CD4-positive, alpha-beta T cell (primary cell): Measurements from ENCODE around the gene PDGFC. TPM values are rescaled to one million over a fixed set of nuclear protein-coding genes. Genes with fewer than 3 reads are reported as not detected.

Experiments used
- ATAC-seq: fragments of 200-7000 bp; cut with Tn5 transposase; one replicate; pipeline ENCODE4 v1.10.0; 2022; ENCODE audit warnings: mild to moderate bottlenecking; ENCODE audit not compliant: poor library complexity
- CTCF ChIA-PET: fragments of 350-600 bp; sonication (Branson Sonifier 250); formaldehyde crosslinking; loops from one replicate; lab custom pipeline; 2021; ENCODE audit warnings: antibody characterized with exemption, inconsistent platforms; lab: Charles Lee
- POLR2A ChIA-PET: fragments of 350-600 bp; sonication (Branson Sonifier 250); formaldehyde crosslinking; loops from one replicate; lab custom pipeline; 2021; ENCODE audit warnings: antibody characterized with exemption, inconsistent platforms; lab: Charles Lee
- DNase-seq, 14 experiments: peaks; one replicate each; pipeline ENCODE4 v3.0.0-alpha.2; 2013 to 2020; ENCODE audit warnings: mixed read lengths in 2 of 14
- H3K27ac ChIP-seq, 2 donors: one replicate each; pipeline versions ENCODE4 v1.5.1 to v1.7.0; 2013; ENCODE audit warnings: low read length in 2 of 2, low read depth in 1 of 2, mild to moderate bottlenecking in 1 of 2
- H3K27me3 ChIP-seq, 2 experiments: 1 replicate in 1 of 2; 2 replicates in 1 of 2; pipeline versions ENCODE4 v1.6.1 to v1.7.0; 2013; ENCODE audit warnings: low read length in 2 of 2, control low read depth in 1 of 2, mild to moderate bottlenecking in 1 of 2, moderate library complexity in 1 of 2; ENCODE audit not compliant: insufficient read depth in 2 of 2, control insufficient read depth in 1 of 2
- H3K36me3 ChIP-seq: one replicate; pipeline ENCODE4 v1.6.1; 2013; ENCODE audit warnings: low read length, control low read depth; ENCODE audit not compliant: insufficient read depth
- H3K4me1 ChIP-seq: one replicate; pipeline ENCODE4 v1.6.1; 2013; ENCODE audit warnings: low read length, control low read depth; ENCODE audit not compliant: insufficient read depth
- H3K4me3 ChIP-seq: one replicate; pipeline ENCODE4 v1.5.1; 2013; ENCODE audit warnings: mild to moderate bottlenecking, low read length, moderate library complexity
- H3K9me3 ChIP-seq, 2 experiments: 1 replicate in 1 of 2; 2 replicates in 1 of 2; pipeline versions ENCODE4 v1.6.1 to v1.7.0; 2013; ENCODE audit warnings: low read length in 2 of 2, mild to moderate bottlenecking in 2 of 2, control low read depth in 1 of 2, moderate library complexity in 1 of 2; ENCODE audit not compliant: control insufficient read depth in 1 of 2, insufficient read depth in 1 of 2
- H3K27ac Mint-ChIP-seq: one replicate; pipeline ENCODE4 v1.8.0; 2020; ENCODE audit warnings: mixed read lengths
- H3K27me3 Mint-ChIP-seq: one replicate; pipeline ENCODE4 v1.8.0; 2021; ENCODE audit warnings: mixed read lengths
- H3K36me3 Mint-ChIP-seq: one replicate; pipeline ENCODE4 v1.8.0; 2021; ENCODE audit warnings: low read depth, mixed read lengths
- H3K4me1 Mint-ChIP-seq: one replicate; pipeline ENCODE4 v1.8.0; 2021; ENCODE audit warnings: low read depth, mixed read lengths
- H3K4me3 Mint-ChIP-seq: one replicate; pipeline ENCODE4 v1.8.0; 2020; ENCODE audit warnings: mild to moderate bottlenecking, mixed read lengths
- H3K9me3 Mint-ChIP-seq: one replicate; pipeline ENCODE4 v1.8.0; 2020; ENCODE audit warnings: mixed read lengths
- intact Hi-C, 2 experiments: fragments of 100-400 bp; cut with DNase I in 1 of 2; cut with micrococcal nuclease in 1 of 2; formaldehyde crosslinking; loops; one replicate each; pipeline versions ENCODE4 v1.15.1 to v1.9.0; 2023 to 2025; cut with DNase I, micrococcal nuclease
- total RNA-seq, 174 experiments: library from RNA in 2 of 174; stranded (reverse) in 2 of 174; gene quantifications; one replicate each; pipeline ENCODE4 v1.2.3 and lab custom pipeline; 2021 to 2026
- TF ChIP-seq, protein P1 (sequence below): fragments of 200-600 bp; IDR thresholded peaks from one replicate; pipeline ENCODE4 v1.8.0; 2022; ENCODE audit warnings: antibody characterized with exemption, mild to moderate bottlenecking

PDGFC gene
- total RNA-seq, 2 experiments from 2014 or later: not detected

DNA sequence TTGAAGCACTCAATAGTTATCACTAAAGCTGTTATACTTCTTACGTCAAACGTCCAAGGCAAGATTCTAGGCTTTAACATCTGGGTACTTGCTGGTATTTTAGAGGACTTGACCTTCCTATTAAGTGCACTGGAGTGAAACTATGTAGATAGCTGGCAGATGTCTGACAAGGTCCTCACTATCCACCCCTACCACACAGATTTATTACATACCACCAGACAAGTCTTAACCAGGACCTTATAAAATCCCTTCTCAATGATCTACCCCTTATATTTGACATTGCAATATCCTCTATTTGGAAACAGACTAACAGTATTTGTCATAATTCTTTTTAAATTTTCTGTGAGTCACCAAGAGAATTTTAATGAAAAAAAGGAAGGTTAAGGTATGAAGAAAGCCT, 78.8 kb downstream of the PDGFC start:
- ChIA-PET POLR2A (no interaction called here), CTCF (no interaction called here)
- H3K4me1 Mint-ChIP-seq: no peaks in the 10 kb centered on the region
- intact Hi-C loops: no loop called here
- no peaks in the 10 kb centered on the region for H3K9me3 Mint-ChIP-seq
- DNase-seq (no peak), ATAC-seq (no peak)
- no peaks in the 10 kb centered on the region for H3K36me3 Mint-ChIP-seq
- Histone ChIP-seq H3K36me3 (no peaks in the 10 kb centered on the region), H3K27me3 (no peaks in the 10 kb centered on the region), H3K9me3 (no peaks in the 10 kb centered on the region), H3K4me3 (no peak overlapping the region), H3K27ac (no peak overlapping the region), H3K4me1 (no peaks in the 10 kb centered on the region)
- H3K27ac Mint-ChIP-seq: no peak overlapping the region
- H3K4me3 Mint-ChIP-seq: no peak overlapping the region
- H3K27me3 Mint-ChIP-seq: no peaks in the 10 kb centered on the region
- TF ChIP-seq, protein P1, sequence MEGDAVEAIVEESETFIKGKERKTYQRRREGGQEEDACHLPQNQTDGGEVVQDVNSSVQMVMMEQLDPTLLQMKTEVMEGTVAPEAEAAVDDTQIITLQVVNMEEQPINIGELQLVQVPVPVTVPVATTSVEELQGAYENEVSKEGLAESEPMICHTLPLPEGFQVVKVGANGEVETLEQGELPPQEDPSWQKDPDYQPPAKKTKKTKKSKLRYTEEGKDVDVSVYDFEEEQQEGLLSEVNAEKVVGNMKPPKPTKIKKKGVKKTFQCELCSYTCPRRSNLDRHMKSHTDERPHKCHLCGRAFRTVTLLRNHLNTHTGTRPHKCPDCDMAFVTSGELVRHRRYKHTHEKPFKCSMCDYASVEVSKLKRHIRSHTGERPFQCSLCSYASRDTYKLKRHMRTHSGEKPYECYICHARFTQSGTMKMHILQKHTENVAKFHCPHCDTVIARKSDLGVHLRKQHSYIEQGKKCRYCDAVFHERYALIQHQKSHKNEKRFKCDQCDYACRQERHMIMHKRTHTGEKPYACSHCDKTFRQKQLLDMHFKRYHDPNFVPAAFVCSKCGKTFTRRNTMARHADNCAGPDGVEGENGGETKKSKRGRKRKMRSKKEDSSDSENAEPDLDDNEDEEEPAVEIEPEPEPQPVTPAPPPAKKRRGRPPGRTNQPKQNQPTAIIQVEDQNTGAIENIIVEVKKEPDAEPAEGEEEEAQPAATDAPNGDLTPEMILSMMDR: no peak

- Histone ChIP-seq H3K27me3 (no peaks in the 10 kb centered on the region), H3K36me3 (no peaks in the 10 kb centered on the region), H3K4me3 (no peak overlapping the region), H3K4me1 (no peaks in the 10 kb centered on the region), H3K9me3 (no peaks in the 10 kb centered on the region), H3K27ac (no peak overlapping the region)
- no peak overlapping the region for H3K27ac Mint-ChIP-seq
- POLR2A ChIA-PET: no interaction called here
- no peaks in the 10 kb centered on the region for H3K36me3 Mint-ChIP-seq
- H3K4me3 Mint-ChIP-seq: no peak overlapping the region
- H3K4me1 Mint-ChIP-seq: no peaks in the 10 kb centered on the region
- H3K9me3 Mint-ChIP-seq: no peaks in the 10 kb centered on the region
- DNase-seq (no peak), ATAC-seq (no peak)
- CTCF ChIA-PET: no interaction called here
- TF ChIP-seq, protein P1: no peak
- H3K27me3 Mint-ChIP-seq: no peaks in the 10 kb centered on the region
- intact Hi-C loops: no loop called here
Observed at GRCh38 chr4:156889616-156890594, 81.7 kb downstream of the PDGFC start.

DNA sequence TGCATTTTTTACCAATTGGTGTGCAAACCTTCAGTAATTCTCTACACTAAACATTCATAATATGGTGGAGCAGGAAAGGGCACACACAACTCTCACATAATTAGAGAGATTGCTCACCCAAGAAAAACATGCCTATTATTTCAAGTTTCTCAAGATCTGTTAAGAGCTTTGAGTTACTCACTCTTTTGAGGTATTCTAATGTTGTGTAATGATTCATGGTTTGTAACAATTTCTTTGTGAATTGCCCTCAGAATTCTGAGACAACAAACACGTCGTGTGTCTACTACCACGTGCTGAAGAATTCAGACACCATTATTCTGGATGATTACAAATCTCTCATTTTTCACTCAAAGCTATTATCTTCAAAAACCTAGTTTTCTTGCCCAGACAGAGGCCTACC, 82.8 kb downstream of the PDGFC start:
- Mint-ChIP-seq H3K27ac (no peak overlapping the region), H3K4me1 (no peaks in the 10 kb centered on the region), H3K27me3 (no peaks in the 10 kb centered on the region), H3K36me3 (no peaks in the 10 kb centered on the region), H3K4me3 (no peak overlapping the region), H3K9me3 (no peaks in the 10 kb centered on the region)
- POLR2A ChIA-PET: no interaction called here
- H3K4me1 ChIP-seq: no peaks in the 10 kb centered on the region
- TF ChIP-seq, protein P1: no peak
- DNase-seq: peak in 1 of 14 experiments; percentile 12
- H3K27ac ChIP-seq: no peak overlapping the region
- CTCF ChIA-PET: no interaction called here
- no peaks in the 10 kb centered on the region for H3K27me3 ChIP-seq
- ATAC-seq: no peak
- no peaks in the 10 kb centered on the region for H3K9me3 ChIP-seq
- intact Hi-C loops: no loop called here
- H3K36me3 ChIP-seq: no peaks in the 10 kb centered on the region
- no peak overlapping the region for H3K4me3 ChIP-seq
